Calu3 (cell line): ENCODE data around the gene CD209. TPM values are rescaled to one million over a fixed set of nuclear protein-coding genes. Genes with fewer than 3 reads are reported as not detected.

Experiments used
- BruUV-seq: library from RNA; stranded (reverse); fragments of 400-500 nt; replicated peaks from 2 replicates; lab custom pipeline; 2021; lab: Mats Ljungman, UMichigan
- CTCF ChIA-PET: fragments of 300-600 bp; sonication (Branson Sonifier 250); formaldehyde crosslinking; loops from one replicate; lab custom pipeline; 2022; ENCODE audit warnings: antibody characterized with exemption; lab: Charles Lee
- DNase-seq: peaks from one replicate; pipeline ENCODE4 v3.0.0; 2022
- H3K27ac Mint-ChIP-seq: one replicate; pipeline ENCODE4 v1.8.0; 2022; ENCODE audit warnings: mixed read lengths; ENCODE audit not compliant: unreplicated experiment
- H3K27me3 Mint-ChIP-seq: one replicate; pipeline ENCODE4 v1.8.0; 2022; ENCODE audit warnings: mixed read lengths; ENCODE audit not compliant: unreplicated experiment
- H3K36me3 Mint-ChIP-seq: one replicate; pipeline ENCODE4 v1.8.0; 2022; ENCODE audit warnings: mild to moderate bottlenecking, moderate library complexity, mixed read lengths; ENCODE audit not compliant: insufficient read depth, unreplicated experiment
- H3K4me1 Mint-ChIP-seq: one replicate; pipeline ENCODE4 v1.8.0; 2022; ENCODE audit warnings: mild to moderate bottlenecking, low read depth, mixed read lengths; ENCODE audit not compliant: unreplicated experiment
- H3K4me3 Mint-ChIP-seq: one replicate; pipeline ENCODE4 v1.8.0; 2022; ENCODE audit warnings: mild to moderate bottlenecking, low read depth, moderate library complexity, mixed read lengths; ENCODE audit not compliant: unreplicated experiment
- H3K9me3 Mint-ChIP-seq: one replicate; pipeline ENCODE4 v1.8.0; 2022; ENCODE audit warnings: low read depth, mixed read lengths; ENCODE audit not compliant: unreplicated experiment
- CTCF ChIP-seq: fragments of 200-600 bp; IDR thresholded peaks from one replicate; pipeline ENCODE4 v1.8.0; 2022; ENCODE audit warnings: antibody characterized with exemption; ENCODE audit not compliant: unreplicated experiment
- intact Hi-C: fragments of 100-400 bp; cut with micrococcal nuclease; formaldehyde crosslinking; loops from one replicate; pipeline ENCODE4 v1.10.0; 2022; ENCODE audit not compliant: unreplicated experiment
- total RNA-seq: library from RNA; stranded (reverse); gene quantifications from 2 replicates; pipeline ENCODE4 v1.2.3, GENCODE V29; 2022

The CD209 gene
- total RNA-seq, 1 experiment from 2014 or later, result not detected

GRCh38 chr19:7715671-7716070 is 31.7 kb downstream of the CD209 start:
- H3K9me3 Mint-ChIP-seq, result no peaks in the 10 kb centered on the region
- no peak for DNase-seq
- H3K4me1 Mint-ChIP-seq, result no peaks in the 10 kb centered on the region
- no peaks in the 10 kb centered on the region for H3K36me3 Mint-ChIP-seq
- no peak overlapping the region for H3K4me3 Mint-ChIP-seq
- no peak overlapping the region for H3K27ac Mint-ChIP-seq
- no peak for TF ChIP-seq CTCF
- intact Hi-C loops, result no loop called here
- BruUV-seq, result no TSS peak
- peaks cover 7% of the 10 kb centered on the region for H3K27me3 Mint-ChIP-seq
- CTCF ChIA-PET, result no interaction called here

GRCh38 chr19:7710616-7711015 is 36.7 kb downstream of the CD209 start:
- Mint-ChIP-seq H3K27me3 (peaks cover 45% of the 10 kb centered on the region), H3K27ac (no peak overlapping the region), H3K9me3 (no peaks in the 10 kb centered on the region), H3K4me1 (no peaks in the 10 kb centered on the region), H3K4me3 (no peak overlapping the region), H3K36me3 (no peaks in the 10 kb centered on the region)
- DNase-seq, result no peak
- no TSS peak for BruUV-seq
- intact Hi-C loops, result no loop called here
- CTCF ChIA-PET, result no interaction called here
- no peak for TF ChIP-seq CTCF

GRCh38 chr19:7709932-7710460 is 37.3 kb downstream of the CD209 start:
- Mint-ChIP-seq H3K36me3 (no peaks in the 10 kb centered on the region), H3K27ac (no peak overlapping the region)
- no TSS peak for BruUV-seq

GRCh38 chr19:7706955-7707456 is 40.3 kb downstream of the CD209 start:
- intact Hi-C loops, result no loop called here
- DNase-seq, result no peak
- no TSS peak for BruUV-seq
- TF ChIP-seq CTCF, result no peak
- CTCF ChIA-PET, result no interaction called here
- Mint-ChIP-seq H3K9me3 (no peaks in the 10 kb centered on the region), H3K36me3 (no peaks in the 10 kb centered on the region), H3K4me1 (no peaks in the 10 kb centered on the region), H3K4me3 (no peak overlapping the region), H3K27me3 (peaks cover 76% of the 10 kb centered on the region), H3K27ac (no peak overlapping the region)

More at GRCh38 chr19:7709932-7710460, 37.3 kb downstream of the CD209 start:
- peaks cover 50% of the 10 kb centered on the region for H3K27me3 Mint-ChIP-seq
- CTCF ChIA-PET, result interaction anchor here (0.6 kb wide), 1 partner anchor 142 kb away, joined by 3 read pairs; no protein-coding TSS in a partner anchor
- intact Hi-C loops, result no loop called here
- H3K4me3 Mint-ChIP-seq, result no peak overlapping the region
- no peak for DNase-seq
- no peaks in the 10 kb centered on the region for H3K9me3 Mint-ChIP-seq
- no peaks in the 10 kb centered on the region for H3K4me1 Mint-ChIP-seq
- TF ChIP-seq CTCF, result no peak
